Epidermal melanocyte (primary cell): ENCODE results near the gene SLC22A23.

Experiments used
- DNase-seq: peaks from one replicate; pipeline ENCODE4 v3.0.0; 2011; ENCODE audit warnings: low spot score; ENCODE audit not compliant: insufficient read length

SLC22A23 gene

GRCh38 chr6:3230900-3231246 lies 226.0 kb downstream of the SLC22A23 start:
- DNase-seq: no peak

DNA sequence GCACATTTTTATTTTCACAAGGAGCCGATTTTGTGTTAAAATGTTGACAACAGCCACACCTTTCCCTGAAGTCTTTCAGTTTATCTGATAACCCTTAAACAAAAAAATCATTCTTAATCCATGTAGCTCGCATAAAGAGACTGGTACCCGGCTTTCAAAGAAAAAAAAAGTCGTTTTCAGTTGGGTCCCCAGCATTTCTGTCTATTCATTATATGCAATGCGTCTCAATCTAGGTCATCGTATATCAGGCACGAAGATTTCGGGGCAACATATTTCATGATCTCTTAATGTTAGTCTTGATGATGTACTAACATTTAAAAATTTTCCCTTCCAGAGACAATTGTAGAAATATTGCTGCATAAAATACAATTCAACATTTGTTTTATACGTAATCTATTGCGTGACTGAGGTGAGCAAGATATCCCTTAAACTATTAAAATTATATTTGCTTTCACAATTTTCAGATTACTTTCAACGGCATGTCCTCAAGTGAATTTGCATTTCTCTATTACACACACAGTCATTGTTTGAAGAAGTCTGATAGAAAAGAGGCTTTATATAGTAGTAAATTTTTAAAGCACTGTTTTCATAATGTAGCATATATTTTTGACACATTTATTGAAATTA lies 226.5 kb downstream of the SLC22A23 start:
- no peak for DNase-seq

DNA sequence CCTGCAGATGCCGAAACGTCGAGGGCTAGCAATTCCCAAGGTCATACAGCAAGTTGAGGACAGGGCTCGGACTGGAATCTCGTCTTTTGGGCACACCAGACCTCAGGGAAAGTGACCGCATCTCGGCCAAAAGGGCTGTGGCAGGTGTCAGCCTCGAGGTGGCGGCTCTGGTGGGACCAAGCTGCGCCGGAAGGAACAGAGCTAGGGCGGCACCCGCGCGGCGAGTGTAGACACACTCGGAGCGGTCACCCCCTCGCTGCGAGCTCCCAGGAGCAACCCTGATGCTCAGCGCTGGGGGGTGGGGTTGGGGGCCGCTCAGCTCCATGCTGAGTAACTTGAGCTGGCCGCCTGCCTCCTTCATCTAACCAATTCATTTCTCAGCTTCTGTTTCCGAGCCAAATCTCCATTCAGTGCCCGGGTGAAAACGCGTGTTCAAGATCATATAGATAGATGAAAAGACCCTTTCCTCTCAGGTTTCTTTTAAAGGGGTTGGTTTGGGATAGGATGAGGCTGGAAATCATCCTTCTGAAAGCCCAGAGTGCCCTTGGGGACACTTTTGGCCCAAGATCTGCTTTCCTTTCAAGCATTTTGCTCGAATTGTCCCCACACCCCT lies 227.2 kb downstream of the SLC22A23 start:
- DNase-seq: no peak

DNA sequence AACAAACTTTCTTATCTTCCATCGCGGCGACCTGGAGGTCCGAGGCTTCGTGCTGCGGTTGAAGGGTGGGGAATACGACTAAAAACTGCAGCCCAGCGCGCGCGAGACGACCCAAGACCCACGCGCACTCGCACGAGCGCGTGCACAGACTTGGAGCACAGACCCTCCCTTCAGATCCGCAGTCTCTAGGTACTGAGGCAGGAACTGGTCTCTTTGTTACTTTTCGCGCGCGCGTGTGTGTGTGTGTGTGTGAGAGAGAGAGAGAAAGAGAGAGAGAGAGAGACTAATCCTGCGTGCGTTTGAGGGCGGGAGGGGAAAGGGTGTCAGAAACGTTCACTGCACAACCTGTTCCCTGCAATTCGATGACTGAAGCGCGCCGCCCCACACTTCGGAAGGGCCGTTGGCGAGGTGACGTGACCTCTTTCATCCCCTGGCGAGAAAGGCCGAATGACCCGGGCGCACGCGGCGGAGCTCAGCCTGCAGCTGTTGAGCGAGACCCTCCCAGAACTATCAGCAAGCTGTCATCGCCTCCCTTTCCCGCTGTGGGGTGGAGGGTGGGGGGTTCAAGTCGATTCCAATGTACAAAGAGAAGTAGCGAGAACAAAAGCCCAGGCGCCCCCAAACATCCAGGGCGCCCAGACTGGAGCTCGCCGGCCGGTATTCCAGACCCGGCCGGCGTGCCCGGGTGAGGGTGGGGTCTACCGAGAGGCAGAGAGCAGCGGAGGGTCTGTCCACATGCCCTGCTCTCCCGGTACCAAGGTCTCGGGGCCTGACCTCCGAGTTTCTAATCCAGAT lies 227.9 kb downstream of the SLC22A23 start:
- no peak for DNase-seq

DNA sequence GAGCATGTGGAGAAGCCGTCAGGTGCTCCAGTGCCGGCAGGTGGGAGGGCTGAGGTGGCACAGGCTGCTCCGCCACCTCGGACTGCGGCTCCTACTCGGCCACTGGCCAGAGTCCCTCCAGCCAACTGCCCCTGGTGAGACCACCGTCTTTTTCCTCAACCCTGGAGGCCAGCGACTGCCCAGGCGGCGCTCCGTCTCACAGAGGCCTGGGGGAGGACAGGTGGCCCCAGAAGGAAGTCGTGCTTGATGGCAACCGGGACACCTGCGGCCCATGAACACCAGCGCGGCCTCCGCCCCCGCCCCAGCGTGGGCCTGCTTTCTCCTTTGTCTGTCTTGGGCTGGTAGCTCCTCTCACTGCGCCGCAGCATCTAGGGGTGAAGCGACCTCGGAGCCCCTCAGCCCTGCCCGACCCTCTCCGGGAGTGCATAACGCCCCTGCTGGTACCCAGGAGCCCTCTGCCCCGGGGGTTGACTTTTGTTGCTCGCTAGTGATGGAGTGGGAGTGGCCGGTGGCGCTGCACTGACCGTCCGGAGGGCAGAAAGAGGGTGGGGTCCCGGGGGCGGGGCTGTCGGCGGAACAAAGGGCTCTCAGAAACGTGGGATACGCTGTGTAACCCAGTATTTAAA lies 228.7 kb downstream of the SLC22A23 start:
- no peak for DNase-seq

DNA sequence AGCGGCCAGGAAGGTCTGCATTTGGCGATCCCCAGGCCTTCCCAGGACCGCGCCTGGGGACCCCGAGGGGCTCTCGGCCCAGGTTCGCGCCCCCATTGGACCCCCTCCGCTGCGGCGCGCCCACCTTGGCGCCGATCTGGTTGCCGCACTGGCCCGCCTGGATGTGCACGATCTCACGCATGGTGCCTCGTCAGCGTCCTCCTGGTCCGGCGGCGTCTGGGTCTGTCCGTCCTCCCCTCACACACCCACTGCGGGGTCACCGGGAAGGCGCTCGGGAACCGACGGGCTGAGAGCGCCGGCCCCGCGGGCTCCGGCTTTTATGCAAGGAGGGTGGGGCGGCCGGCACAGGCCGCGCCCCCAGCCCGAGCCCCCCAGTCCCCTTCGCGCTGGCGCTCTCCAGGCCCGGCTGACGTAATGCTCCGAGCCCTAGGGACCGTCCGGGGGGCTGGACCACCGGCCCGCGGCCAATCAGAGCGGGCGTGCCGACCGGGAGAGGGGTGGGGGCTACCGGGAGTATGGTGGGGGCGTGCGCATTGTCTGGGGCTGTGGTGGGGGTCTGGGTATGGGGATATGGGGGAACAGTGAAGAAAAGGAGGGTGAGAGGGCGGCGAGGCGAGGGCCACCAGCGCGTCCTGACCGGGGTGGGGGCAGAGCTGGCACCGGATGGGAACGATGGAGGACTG lies 229.3 kb downstream of the SLC22A23 start, which contains the start of gene TUBB2B:
TUBB2B (minus strand) TSS at position 291 of the 683 bp plus-strand sequence; CDS start at position 181, 110 bp downstream.
- DNase-seq: no peak

DNA sequence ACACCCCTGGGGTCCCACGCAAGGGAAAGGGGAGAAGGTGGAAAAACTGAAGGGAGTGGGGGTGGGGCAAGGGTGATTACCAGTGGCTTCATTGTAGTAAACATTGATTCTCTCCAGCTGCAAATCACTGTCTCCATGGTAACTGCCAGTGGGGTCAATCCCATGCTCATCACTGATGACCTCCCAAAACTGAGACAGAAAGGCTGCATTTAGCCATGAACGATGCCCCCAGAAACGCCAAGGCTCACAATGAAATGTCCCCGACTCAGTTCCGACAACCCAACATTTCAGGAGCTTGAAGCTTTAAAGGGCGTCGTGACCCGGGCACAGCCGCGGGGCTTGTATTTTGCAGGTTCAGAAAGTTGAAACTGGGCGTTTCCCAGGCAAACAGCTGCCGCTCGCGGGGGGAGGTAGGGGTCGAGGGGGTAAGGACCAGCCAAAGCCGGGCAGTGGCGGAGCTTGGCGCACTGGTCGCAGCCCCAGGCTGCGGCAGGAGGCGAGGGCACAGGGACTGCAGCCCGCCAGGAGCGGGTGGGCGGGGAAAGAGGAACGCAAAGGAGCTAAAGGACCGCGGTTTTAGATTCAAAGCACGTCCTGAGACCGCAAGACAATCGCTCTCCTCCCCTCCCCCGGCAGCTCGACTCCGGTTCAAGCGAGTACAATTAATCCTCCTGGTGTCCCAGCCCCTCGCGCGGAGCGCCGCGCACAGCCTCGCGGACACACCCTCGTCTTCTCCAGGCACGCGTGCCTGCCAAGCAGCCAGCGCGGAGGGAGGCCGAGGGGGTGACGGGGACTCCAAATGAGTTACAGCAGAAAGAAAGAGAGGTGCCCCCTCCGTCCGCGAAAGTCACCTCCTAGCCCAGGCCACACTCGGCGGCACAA lies 230.1 kb downstream of the SLC22A23 start:
- no peak for DNase-seq

- no peak for DNase-seq
Observed at GRCh38 chr6:3226042-3226441, 230.8 kb downstream of the SLC22A23 start.

- no peak for DNase-seq
Observed at GRCh38 chr6:3222506-3223038, 234.3 kb downstream of the SLC22A23 start.

GRCh38 chr6:3221578-3221977 lies 235.3 kb downstream of the SLC22A23 start:
- DNase-seq: no peak

DNA sequence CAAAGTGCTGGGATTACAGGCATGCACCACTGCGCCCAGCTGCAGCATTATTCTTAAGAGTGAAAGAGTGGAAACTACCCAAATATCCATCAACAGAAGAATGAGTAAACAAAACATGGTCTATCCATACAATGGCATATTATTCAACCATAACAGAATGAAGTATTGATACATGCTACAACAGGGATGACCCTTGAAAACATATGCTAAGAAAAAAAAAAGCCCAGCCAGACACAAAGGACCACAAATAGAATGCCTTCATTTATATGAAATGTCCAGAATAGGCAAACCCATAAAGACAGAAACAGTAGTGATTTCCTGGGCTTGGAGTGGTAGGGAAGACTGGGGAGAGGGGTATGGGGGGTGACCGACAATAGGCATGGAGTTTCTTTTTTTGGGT lies 236.5 kb downstream of the SLC22A23 start:
- no peak for DNase-seq
